ENCODE data around the gene VWA8.

- TF ChIP-seq GATA2 (IDR thresholded peaks at IDR 0.05; ENCODE audit: low read depth, low read length) = no peak
- TF ChIP-seq GATA3 (IDR thresholded peaks at IDR 0.05; ENCODE audit: low read depth, low read length) = no peak
Measured at GRCh38 chr13:41822560-41822959, 138.3 kb downstream of the VWA8 start.
